Activated CD8-positive, alpha-beta memory T cell treated with anti-CD3 and anti-CD28 coated beads, Interleukin-2, amount 50 U/mL, for 4 hours (primary cell): ENCODE measurements around the gene DBH.

ENCODE experiments used
- DNase-seq: peaks from one replicate; pipeline ENCODE4 v3.0.0-alpha.2; 2020

Gene DBH

DNA sequence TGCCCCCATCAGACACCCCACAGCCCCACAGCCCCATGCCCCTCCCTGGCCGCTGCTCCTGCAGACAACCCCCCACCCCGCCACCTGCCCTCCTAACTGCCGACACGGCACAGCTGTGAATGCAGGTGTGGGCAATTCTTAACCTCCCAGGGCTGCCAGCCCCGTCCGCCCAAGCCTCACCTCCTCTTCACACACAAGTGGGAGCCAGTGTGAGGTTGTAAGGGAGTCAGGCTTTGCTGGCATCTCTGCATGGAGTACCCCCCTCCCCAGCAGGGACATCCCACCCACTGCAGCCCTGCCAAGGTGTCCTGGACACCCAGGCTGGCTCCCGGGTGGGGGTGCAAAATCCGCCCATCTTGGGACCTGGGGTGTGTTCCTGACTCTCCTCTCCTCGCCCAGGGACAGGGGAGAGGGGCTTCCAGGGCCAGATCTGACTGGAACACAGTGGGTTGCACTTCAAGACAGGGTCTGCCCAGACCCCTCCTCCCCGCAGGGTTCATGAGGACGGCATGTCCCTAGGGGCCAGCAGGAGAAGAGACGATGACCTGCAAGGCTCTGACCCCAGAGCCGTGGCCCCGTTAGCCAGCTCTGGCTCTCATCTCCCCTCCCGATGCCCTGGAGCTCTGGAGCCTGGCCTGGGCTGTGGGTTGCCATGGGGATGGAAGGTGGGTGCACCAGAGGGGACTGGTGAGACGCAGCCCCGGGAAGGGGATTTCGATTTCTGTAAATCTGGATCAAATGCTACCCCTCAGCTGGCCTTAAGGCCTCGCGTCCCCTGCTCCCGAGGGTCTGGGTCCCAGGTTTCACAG is 67.6 kb downstream of the DBH start:
- DNase-seq = no peak

- no peak for DNase-seq
Observed at GRCh38 chr9:133704711-133705181, 68.6 kb downstream of the DBH start.

GRCh38 chr9:133705576-133705975 is 69.4 kb downstream of the DBH start:
- no peak for DNase-seq

- no peak for DNase-seq
Observed at GRCh38 chr9:133706307-133707050, 70.3 kb downstream of the DBH start.

DNA sequence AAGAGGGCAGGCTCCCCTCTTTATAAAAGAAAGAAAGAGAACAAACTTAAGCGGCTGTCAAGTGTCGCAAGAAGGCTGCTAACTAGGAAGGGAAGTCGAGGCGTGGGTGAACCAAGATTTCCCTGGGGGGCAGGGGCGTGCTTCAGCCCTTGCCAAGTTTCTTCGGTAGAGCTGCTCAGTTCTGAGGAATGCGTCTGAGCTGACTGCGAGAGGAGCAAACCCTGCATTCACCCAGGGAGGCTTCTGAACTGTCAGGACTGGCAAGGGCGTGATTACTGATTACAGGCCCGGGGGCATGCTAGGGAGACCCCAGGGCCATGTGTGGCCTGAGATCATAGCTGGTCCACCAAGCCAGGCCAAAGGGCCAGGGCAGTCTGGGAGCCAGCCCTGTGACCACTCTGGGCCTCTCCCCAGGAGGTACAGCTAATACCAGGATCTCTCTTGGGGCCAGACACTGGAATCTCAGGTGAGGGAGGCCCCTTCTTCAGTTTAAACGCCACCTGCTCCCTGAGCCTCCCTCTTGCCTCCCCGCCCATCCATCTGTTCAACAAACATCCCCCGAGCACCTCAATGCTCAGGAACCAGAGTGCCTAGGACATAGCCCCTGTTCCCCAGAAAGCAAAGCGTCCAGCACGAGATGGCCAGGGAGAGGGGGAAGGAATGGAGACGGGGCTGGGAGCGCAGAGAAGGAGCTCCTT is 71.1 kb downstream of the DBH start:
- DNase-seq = no peak

DNA sequence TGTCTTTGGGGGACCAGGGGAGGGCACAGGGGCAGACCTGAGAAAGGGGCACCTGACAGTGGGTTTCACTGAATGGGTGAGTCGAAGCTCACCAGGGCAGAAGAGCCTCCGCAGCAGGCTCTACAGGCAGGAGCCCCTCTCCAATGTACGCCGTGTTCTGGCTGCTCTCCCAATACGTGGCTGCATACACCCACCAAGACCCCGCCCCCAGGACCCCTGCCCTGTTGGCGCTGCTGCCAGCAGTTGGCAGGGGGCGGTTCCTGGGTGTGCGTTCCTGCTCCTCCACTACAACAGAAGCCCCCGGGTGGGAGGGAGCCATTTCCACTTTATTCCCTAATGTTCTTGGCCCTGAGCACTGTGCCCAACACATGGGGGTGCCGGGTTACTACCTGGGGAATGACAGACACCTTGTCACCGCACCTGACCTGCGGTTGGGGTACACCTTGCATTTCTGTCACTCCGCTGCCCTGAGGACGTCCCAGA is 71.6 kb downstream of the DBH start:
- DNase-seq = peak; percentile 14

GRCh38 chr9:133708246-133709014 is 72.3 kb downstream of the DBH start:
- no peak for DNase-seq
